Panc1 (cell line): ENCODE results near the gene KCNIP3. TPM values are rescaled to one million over a fixed set of nuclear protein-coding genes. Genes with fewer than 3 reads are reported as not detected.

ENCODE experiments used
- ATAC-seq: fragments of 200-7000 bp; cut with Tn5 transposase; 2 replicates; pipeline ENCODE4 v1.9.1; 2020; ENCODE audit warnings: mild to moderate bottlenecking, moderate library complexity
- BruUV-seq: library from RNA; stranded (reverse); fragments of 400-500 nt; replicated peaks from 2 replicates; lab custom pipeline; 2021; lab: Mats Ljungman, UMichigan
- CTCF ChIA-PET: fragments of 300-600 bp; sonication (Branson Sonifier 250); formaldehyde crosslinking; loops from one replicate; lab custom pipeline; 2022; ENCODE audit warnings: antibody characterized with exemption; lab: Charles Lee
- POLR2A ChIA-PET: fragments of 300-600 bp; sonication (Branson Sonifier 250); formaldehyde crosslinking; loops from one replicate; lab custom pipeline; 2022; ENCODE audit warnings: antibody characterized with exemption; lab: Charles Lee
- DNase-seq: peaks from one replicate; pipeline ENCODE4 v3.0.0-alpha.2; 2010; ENCODE audit warnings: low read depth, low spot score
- H3K27ac ChIP-seq: 2 replicates; pipeline ENCODE4 v1.5.1; 2011; ENCODE audit warnings: mild to moderate bottlenecking, low read length, inconsistent platforms
- H3K27me3 ChIP-seq: fragments of 200-500 bp; sonication (Bioruptor generic); 2 replicates; pipeline ENCODE4 v1.6.0; 2014; ENCODE audit warnings: low read length, inconsistent platforms; ENCODE audit not compliant: control insufficient read depth, insufficient read depth
- H3K36me3 ChIP-seq: fragments of 200-500 bp; sonication (Bioruptor generic); 2 replicates; pipeline ENCODE4 v1.5.1; 2014; ENCODE audit warnings: inconsistent platforms, mild to moderate bottlenecking, low read length, moderate library complexity; ENCODE audit not compliant: control insufficient read depth, insufficient read depth
- H3K4me1 ChIP-seq: 2 replicates; pipeline ENCODE4 v1.5.1; 2011; ENCODE audit warnings: inconsistent platforms, mild to moderate bottlenecking, low read length, moderate library complexity; ENCODE audit not compliant: control insufficient read depth, insufficient read depth
- H3K4me3 ChIP-seq, 2 experiments: 2 replicates each; pipeline ENCODE4 v1.5.1; 2011 to 2012; ENCODE audit warnings: low read depth in 2 of 2, low read length in 2 of 2, mild to moderate bottlenecking in 2 of 2, inconsistent platforms in 1 of 2, moderate library complexity in 1 of 2
- H3K9me3 ChIP-seq: fragments of 200-500 bp; sonication (Bioruptor generic); 2 replicates; pipeline ENCODE4 v1.5.1; 2014; ENCODE audit warnings: low read depth, mild to moderate bottlenecking, inconsistent platforms, low read length, moderate library complexity; ENCODE audit not compliant: control insufficient read depth, insufficient read depth
- CTCF ChIP-seq: fragments of 450-650 bp; IDR thresholded peaks from 2 replicates; pipeline ENCODE4 v1.5.1; 2017; ENCODE audit warnings: mild to moderate bottlenecking
- POLR2AphosphoS5 ChIP-seq: IDR thresholded peaks from 2 replicates; pipeline ENCODE4 v1.6.1; 2012; ENCODE audit warnings: mild to moderate bottlenecking, low read depth, low read length, moderate library complexity
- REST ChIP-seq, 2 experiments: IDR thresholded peaks; 2 replicates each; pipeline ENCODE4 v1.6.1; 2011 to 2012; ENCODE audit warnings: low read depth in 2 of 2, control low read depth in 1 of 2, low read length in 1 of 2, mild to moderate bottlenecking in 1 of 2, moderate library complexity in 1 of 2; ENCODE audit not compliant: insufficient read depth in 1 of 2
- SIN3A ChIP-seq: IDR thresholded peaks from 2 replicates; pipeline ENCODE4 v1.6.1; 2012; ENCODE audit warnings: low read depth, mild to moderate bottlenecking, low read length, moderate library complexity, borderline replicate concordance; ENCODE audit not compliant: insufficient read depth
- TCF7L2 ChIP-seq: IDR thresholded peaks from 2 replicates; pipeline ENCODE4 v1.6.1; 2011; ENCODE audit warnings: mild to moderate bottlenecking, low read depth, low read length, inconsistent platforms
- in situ Hi-C: cut with HindIII; loops from 2 replicates; pipeline ENCODE4 v1.10.0; 2016; ENCODE audit warnings: low sequenced_read_pairs, low pct_unique_long_range_greater_than_20kb
- intact Hi-C: fragments of 100-400 bp; cut with micrococcal nuclease; formaldehyde crosslinking; loops from one replicate; pipeline ENCODE4 v1.10.0; 2022; ENCODE audit not compliant: unreplicated experiment
- total RNA-seq: library from RNA; stranded (reverse); gene quantifications from one replicate; pipeline ENCODE4 v1.2.1, GENCODE V29; 2021; ENCODE audit not compliant: unreplicated experiment

The KCNIP3 gene
- total RNA-seq, 1 experiment from 2014 or later: 17.5 TPM

- CTCF ChIA-PET: no interaction called here
- in situ Hi-C loops: no loop called here
- H3K9me3 ChIP-seq: no peaks in the 10 kb centered on the region
- POLR2A ChIA-PET: no interaction called here
- H3K27ac ChIP-seq: no peak overlapping the region
- no TSS peak for BruUV-seq
- no peaks in the 10 kb centered on the region for H3K4me1 ChIP-seq
- ATAC-seq: no peak
- DNase-seq: no peak
- intact Hi-C loops: no loop called here
- H3K36me3 ChIP-seq: no peaks in the 10 kb centered on the region
- TF ChIP-seq TCF7L2 (no peak), SIN3A (no peak), REST (IDR thresholded peaks at IDR 0.05; ENCODE audit: insufficient read depth in 1 of 2, low read depth in 2 of 2, low read length in 1 of 2) (no peak), POLR2AphosphoS5 (no peak)
- no peaks in the 10 kb centered on the region for H3K27me3 ChIP-seq
- no peak overlapping the region for H3K4me3 ChIP-seq
Measured at GRCh38 chr2:95303191-95303919, 6.2 kb downstream of the KCNIP3 start.

- no peak overlapping the region for H3K4me3 ChIP-seq
- DNase-seq (no peak), ATAC-seq (no peak)
- H3K36me3 ChIP-seq: no peaks in the 10 kb centered on the region
- no peaks in the 10 kb centered on the region for H3K4me1 ChIP-seq
- ChIA-PET POLR2A (no interaction called here), CTCF (no interaction called here)
- no peaks in the 10 kb centered on the region for H3K27me3 ChIP-seq
- TF ChIP-seq TCF7L2 (no peak), REST (IDR thresholded peaks at IDR 0.05; ENCODE audit: insufficient read depth in 1 of 2, low read depth in 2 of 2, low read length in 1 of 2) (no peak), SIN3A (no peak), CTCF (no peak), POLR2AphosphoS5 (no peak)
- in situ Hi-C loops: no loop called here
- BruUV-seq: no TSS peak
- intact Hi-C loops: no loop called here
- no peak overlapping the region for H3K27ac ChIP-seq
- H3K9me3 ChIP-seq: no peaks in the 10 kb centered on the region
Measured at GRCh38 chr2:95305380-95306061, 8.4 kb downstream of the KCNIP3 start.
